H9 (cell line): ENCODE results near the gene PPOX. TPM values are rescaled to one million over a fixed set of nuclear protein-coding genes. Genes with fewer than 3 reads are reported as not detected.

Experiments used
- DNase-seq: peaks from one replicate; pipeline ENCODE4 v3.0.0-alpha.2; 2017
- H2AFZ ChIP-seq: one replicate; pipeline ENCODE4 v1.6.1; 2013; ENCODE audit warnings: mild to moderate bottlenecking, low read length, control low read depth, moderate library complexity
- H2AK5ac ChIP-seq: 2 replicates; pipeline ENCODE4 v1.6.1; 2013; ENCODE audit warnings: low read length, control low read depth, mixed read lengths; ENCODE audit not compliant: insufficient read length
- H2BK120ac ChIP-seq: one replicate; pipeline ENCODE4 v1.6.1; 2013; ENCODE audit warnings: low read depth, mild to moderate bottlenecking, low read length, control low read depth, inconsistent platforms; ENCODE audit not compliant: poor library complexity, severe bottlenecking
- H2BK12ac ChIP-seq: 2 replicates; pipeline ENCODE4 v1.6.1; 2013; ENCODE audit warnings: low read length, control low read depth, mixed read lengths, low read depth; ENCODE audit not compliant: insufficient read length
- H2BK15ac ChIP-seq: 2 replicates; pipeline ENCODE4 v1.6.1; 2013; ENCODE audit warnings: low read depth, low read length, control low read depth
- H2BK20ac ChIP-seq: one replicate; pipeline ENCODE4 v1.6.1; 2013; ENCODE audit warnings: low read depth, mild to moderate bottlenecking, low read length, control low read depth, inconsistent platforms; ENCODE audit not compliant: poor library complexity, severe bottlenecking
- H2BK5ac ChIP-seq: 2 replicates; pipeline ENCODE4 v1.6.1; 2013; ENCODE audit warnings: low read length, control low read depth, mixed read lengths; ENCODE audit not compliant: insufficient read length
- H3K14ac ChIP-seq: 2 replicates; pipeline ENCODE4 v1.6.1; 2013; ENCODE audit warnings: low read length, control low read depth; ENCODE audit not compliant: insufficient read depth
- H3K18ac ChIP-seq: 2 replicates; pipeline ENCODE4 v1.6.1; 2013; ENCODE audit warnings: low read depth, mild to moderate bottlenecking, mixed read lengths, low read length, control low read depth; ENCODE audit not compliant: insufficient read length
- H3K23ac ChIP-seq: 2 replicates; pipeline ENCODE4 v1.6.1; 2013; ENCODE audit warnings: low read length, control low read depth, mixed read lengths, low read depth; ENCODE audit not compliant: insufficient read length
- H3K23me2 ChIP-seq: 2 replicates; pipeline ENCODE4 v1.6.1; 2013; ENCODE audit warnings: low read depth, mild to moderate bottlenecking, mixed read lengths, low read length, control low read depth; ENCODE audit not compliant: insufficient read length, poor library complexity, severe bottlenecking
- H3K27ac ChIP-seq: 2 replicates; pipeline ENCODE4 v1.5.1; 2013; ENCODE audit warnings: low read length, control low read depth, mixed read lengths, low read depth; ENCODE audit not compliant: insufficient read length
- H3K27me3 ChIP-seq: 2 replicates; pipeline ENCODE4 v1.6.1; 2013; ENCODE audit warnings: low read length, control low read depth, inconsistent platforms; ENCODE audit not compliant: insufficient read depth
- H3K4ac ChIP-seq: 2 replicates; pipeline ENCODE4 v1.6.1; 2013; ENCODE audit warnings: low read depth, mild to moderate bottlenecking, control low read depth, inconsistent platforms, low read length, moderate library complexity
- H3K4me1 ChIP-seq: 2 replicates; pipeline ENCODE4 v1.6.1; 2013; ENCODE audit warnings: low read length, control low read depth, inconsistent platforms; ENCODE audit not compliant: insufficient read depth
- H3K4me2 ChIP-seq: 2 replicates; pipeline ENCODE4 v1.6.1; 2013; ENCODE audit warnings: low read length, control low read depth, mixed read lengths; ENCODE audit not compliant: insufficient read length, insufficient read depth
- H3K56ac ChIP-seq: 2 replicates; pipeline ENCODE4 v1.6.1; 2013; ENCODE audit warnings: low read depth, mild to moderate bottlenecking, mixed read lengths, low read length, control low read depth; ENCODE audit not compliant: insufficient read length
- H3K79me1 ChIP-seq: 2 replicates; pipeline ENCODE4 v1.6.1; 2013; ENCODE audit warnings: low read depth, mild to moderate bottlenecking, moderate library complexity, low read length, control low read depth, inconsistent platforms; ENCODE audit not compliant: insufficient read depth, poor library complexity, severe bottlenecking
- H3K79me2 ChIP-seq: 2 replicates; pipeline ENCODE4 v1.6.1; 2013; ENCODE audit warnings: low read length, control low read depth, inconsistent platforms; ENCODE audit not compliant: insufficient read depth
- H3K9ac ChIP-seq: 2 replicates; pipeline ENCODE4 v1.6.1; 2013; ENCODE audit warnings: low read length, control low read depth, mixed read lengths; ENCODE audit not compliant: insufficient read length; ENCODE audit errors: extremely low read depth
- H3K9me3 ChIP-seq: one replicate; pipeline ENCODE4 v1.6.1; 2013; ENCODE audit warnings: low read depth, low read length, inconsistent platforms; ENCODE audit not compliant: control insufficient read depth
- H3T11ph ChIP-seq: one replicate; pipeline ENCODE4 v1.6.1; 2013; ENCODE audit warnings: mild to moderate bottlenecking, low read length, control low read depth, inconsistent platforms
- H4K20me1 ChIP-seq: one replicate; pipeline ENCODE4 v1.6.1; 2013; ENCODE audit not compliant: control insufficient read depth, insufficient read length, insufficient read depth
- H4K5ac ChIP-seq: 2 replicates; pipeline ENCODE4 v1.6.1; 2013; ENCODE audit warnings: low read depth, mild to moderate bottlenecking, mixed read lengths, low read length, control low read depth; ENCODE audit not compliant: insufficient read length
- H4K8ac ChIP-seq: replicated peaks from 2 replicates; pipeline ENCODE4 v1.6.1; 2013; ENCODE audit warnings: low read length, control low read depth, mixed read lengths, low read depth; ENCODE audit not compliant: insufficient read length
- H4K91ac ChIP-seq: 2 replicates; pipeline ENCODE4 v1.6.1; 2013; ENCODE audit warnings: low read depth, mild to moderate bottlenecking, moderate library complexity, mixed read lengths, low read length, control low read depth; ENCODE audit not compliant: insufficient read length
- H3K27ac Mint-ChIP-seq, 3 experiments: 2 replicates in 2 of 3; 3 replicates in 1 of 3; pipeline ENCODE4 v1.8.0; 2020 to 2021; ENCODE audit warnings: mixed read lengths in 3 of 3, mild to moderate bottlenecking in 1 of 3, moderate library complexity in 1 of 3
- H3K27me3 Mint-ChIP-seq: 2 replicates; pipeline ENCODE4 v1.8.0; 2021; ENCODE audit warnings: low read depth, mild to moderate bottlenecking, moderate library complexity, mixed read lengths
- H3K36me3 Mint-ChIP-seq, 3 experiments: 2 replicates in 2 of 3; 3 replicates in 1 of 3; pipeline ENCODE4 v1.8.0; 2020 to 2021; ENCODE audit warnings: low read depth in 3 of 3, mixed read lengths in 3 of 3; ENCODE audit not compliant: insufficient read depth in 1 of 3
- H3K4me1 Mint-ChIP-seq, 2 experiments: 2 replicates each; pipeline ENCODE4 v1.8.0; 2020; ENCODE audit warnings: mixed read lengths in 2 of 2
- H3K4me3 Mint-ChIP-seq, 2 experiments: 2 replicates in 1 of 2; 3 replicates in 1 of 2; pipeline ENCODE4 v1.8.0; 2020 to 2021; ENCODE audit warnings: mild to moderate bottlenecking in 2 of 2, mixed read lengths in 2 of 2, moderate library complexity in 1 of 2
- H3K9me3 Mint-ChIP-seq, 2 experiments: 2 replicates in 1 of 2; 3 replicates in 1 of 2; pipeline ENCODE4 v1.8.0; 2020; ENCODE audit warnings: mild to moderate bottlenecking in 2 of 2, mixed read lengths in 2 of 2, moderate library complexity in 1 of 2
- CTCF ChIP-seq: fragments of 200-600 bp; sonication (generic); conservative IDR thresholded peaks from 3 replicates; pipeline ENCODE4 v1.8.0; 2021; ENCODE audit warnings: antibody characterized with exemption, mild to moderate bottlenecking
- WGBS: extraction: QIAGEN DNeasy Blood & Tissue Kit; methylation state at CpG from one replicate; pipeline ENCODE4 v1.1.7; 2013; ENCODE audit warnings: missing lambda C conversion rate, low lambda C conversion rate, mixed read lengths; ENCODE audit not compliant: insufficient read length; ENCODE audit errors: extremely low coverage; 5-methylcytosine and 5-hydroxymethylcytosine counted together
- total RNA-seq: library from RNA; stranded (reverse); gene quantifications from 2 replicates; pipeline ENCODE4 v1.2.1, GENCODE V29; 2021

PPOX gene
- total RNA-seq, 1 experiment from 2014 or later, result 39.8 TPM

GRCh38 chr1:161200992-161201835 is 35.0 kb downstream of the PPOX start:
- no CpG with 5 or more reads among the region's 13 CpGs for WGBS
- Histone ChIP-seq H3K4ac (peak overlapping the region; percentile 2; the same call in 1 of the 2 replicates), H3K18ac (peak overlapping the region; percentile 85), H4K8ac (peak overlapping the region; percentile 16), H2BK120ac (peak overlapping the region; percentile 15), H3K79me1 (no peaks in the 10 kb centered on the region), H2BK12ac (peak overlapping the region; percentile 64), H3K27ac (peak overlapping the region; percentile 72), H3K9ac (no peak overlapping the region), H3K23me2 (peaks cover 7% of the 10 kb centered on the region), H3K56ac (no peak overlapping the region), H4K20me1 (no peaks in the 10 kb centered on the region), H2BK5ac (peak overlapping the region; percentile 3), H4K5ac (peak overlapping the region; percentile 13), H3K23ac (no peak overlapping the region), H3K4me2 (peak overlapping the region; percentile 70), H3K9me3 (no peaks in the 10 kb centered on the region), H2AK5ac (peak overlapping the region; percentile 4), H3T11ph (no peak overlapping the region), H2BK15ac (no peak overlapping the region), H3K14ac (peak overlapping the region; percentile 95), H3K4me1 (peaks cover 24% of the 10 kb centered on the region), H2AFZ (no peak overlapping the region), H2BK20ac (no peak overlapping the region), H4K91ac (peak overlapping the region; percentile 87), H3K79me2 (no peaks in the 10 kb centered on the region), H3K27me3 (no peaks in the 10 kb centered on the region; the same call in 1 of the 2 replicates)
- peaks cover 55 to 62% of the 10 kb centered on the region in 2 experiments for H3K4me1 Mint-ChIP-seq
- H3K36me3 Mint-ChIP-seq, result peaks cover 17 to 27% (median 21%) of the 10 kb centered on the region in 3 experiments; a peak in 6 of 7 replicates
- H3K27me3 Mint-ChIP-seq, result no peaks in the 10 kb centered on the region
- peak overlapping the region; percentile 91; a peak in 4 of 5 replicates for H3K4me3 Mint-ChIP-seq
- no peaks in the 10 kb centered on the region; a peak in 1 of 5 replicates for H3K9me3 Mint-ChIP-seq
- no peak for DNase-seq
- peak overlapping the region; percentile 91 to 99 (median 99) for H3K27ac Mint-ChIP-seq
- no peak for TF ChIP-seq CTCF
